Stimulated activated CD4-positive, alpha-beta T cell treated with anti-CD3 and anti-CD28 coated beads, Interleukin-1b, Interleukin-23, amount 100 ng/mL, for 24 hours (primary cell): Measurements from ENCODE around the gene INPP5A.
A peak's percentile ranks its signal among the peaks of the same experiment; 100 is the strongest.
"Not testable (repeated sequence)": the region's sequence is repeated elsewhere in the genome, so short reads cannot be mapped to it uniquely, and the experiment has no call there.

ENCODE experiments used
- DNase-seq, 4 experiments: peaks; one replicate each; pipeline ENCODE4 v3.0.0-alpha.2; 2020; ENCODE audit warnings: low read depth in 4 of 4, low spot score in 1 of 4

Gene INPP5A

DNA sequence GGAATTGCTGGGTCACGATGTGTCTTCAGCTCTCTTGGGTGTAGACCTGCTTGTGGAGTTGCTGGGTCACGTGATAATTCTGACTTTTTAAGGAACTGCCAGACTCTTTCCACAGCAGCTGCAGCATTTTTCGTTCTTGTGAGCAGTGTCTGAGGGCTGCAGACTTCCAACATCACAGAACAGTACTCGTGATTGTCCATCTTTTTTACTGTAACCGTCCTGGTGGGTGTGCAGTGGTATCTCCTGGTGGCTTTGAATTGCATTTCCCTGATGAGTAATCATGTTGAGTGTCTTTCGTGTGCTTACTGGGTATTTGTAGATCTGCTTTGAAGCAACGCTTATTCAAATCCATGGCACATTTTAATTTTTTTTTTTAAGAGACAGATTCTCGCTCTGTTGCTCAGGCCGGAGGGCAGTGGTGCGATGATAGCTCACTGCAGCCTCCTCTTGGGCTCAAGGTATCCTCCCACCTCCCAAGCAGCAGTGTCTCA is 22.7 kb downstream of the INPP5A start:
- no peak for DNase-seq

DNA sequence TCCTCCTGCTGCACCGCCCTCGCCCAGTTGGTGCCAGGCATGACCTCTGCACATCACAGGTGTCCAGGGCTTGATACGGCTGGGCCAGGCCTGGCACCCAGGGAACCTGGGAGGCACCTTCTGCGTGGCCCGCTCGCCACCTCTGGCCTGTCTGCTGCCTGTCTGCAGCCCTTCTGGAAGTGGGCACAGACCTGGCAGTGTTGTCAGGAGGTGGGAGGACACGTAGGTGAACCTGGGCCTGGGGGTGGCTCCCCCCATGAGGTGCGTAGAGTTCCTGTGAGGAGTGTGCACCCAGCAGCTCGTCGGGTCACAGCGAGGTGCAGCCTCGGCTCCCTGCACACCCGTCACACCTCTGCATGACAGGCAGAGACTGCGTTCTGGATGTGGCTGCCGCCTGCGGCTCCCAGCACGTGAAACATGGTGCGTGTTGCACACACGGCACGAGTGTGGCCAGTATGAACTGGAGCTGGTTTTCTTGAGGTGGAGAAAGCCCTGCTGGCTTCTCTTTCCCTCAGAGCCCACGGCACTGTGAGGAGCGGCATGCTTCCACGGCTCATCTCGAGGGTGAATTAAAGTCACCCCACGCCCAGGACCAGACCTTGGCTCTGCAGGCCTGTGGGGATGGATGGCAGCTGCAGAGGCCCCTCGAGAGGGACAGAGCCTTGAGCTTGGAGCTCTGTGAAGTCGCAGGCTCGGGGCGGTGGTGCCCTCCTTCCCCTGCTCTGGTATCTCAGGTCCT is 24.8 kb downstream of the INPP5A start:
- no peak for DNase-seq

GRCh38 chr10:132562916-132563456 is 25.4 kb downstream of the INPP5A start:
- DNase-seq, result no peak

GRCh38 chr10:132563485-132564248 is 26.1 kb downstream of the INPP5A start:
- no peak for DNase-seq

GRCh38 chr10:132564249-132564605 is 26.6 kb downstream of the INPP5A start:
- DNase-seq, result no peak

- no peak for DNase-seq
Observed at GRCh38 chr10:132564690-132565089, 27.1 kb downstream of the INPP5A start.

DNA sequence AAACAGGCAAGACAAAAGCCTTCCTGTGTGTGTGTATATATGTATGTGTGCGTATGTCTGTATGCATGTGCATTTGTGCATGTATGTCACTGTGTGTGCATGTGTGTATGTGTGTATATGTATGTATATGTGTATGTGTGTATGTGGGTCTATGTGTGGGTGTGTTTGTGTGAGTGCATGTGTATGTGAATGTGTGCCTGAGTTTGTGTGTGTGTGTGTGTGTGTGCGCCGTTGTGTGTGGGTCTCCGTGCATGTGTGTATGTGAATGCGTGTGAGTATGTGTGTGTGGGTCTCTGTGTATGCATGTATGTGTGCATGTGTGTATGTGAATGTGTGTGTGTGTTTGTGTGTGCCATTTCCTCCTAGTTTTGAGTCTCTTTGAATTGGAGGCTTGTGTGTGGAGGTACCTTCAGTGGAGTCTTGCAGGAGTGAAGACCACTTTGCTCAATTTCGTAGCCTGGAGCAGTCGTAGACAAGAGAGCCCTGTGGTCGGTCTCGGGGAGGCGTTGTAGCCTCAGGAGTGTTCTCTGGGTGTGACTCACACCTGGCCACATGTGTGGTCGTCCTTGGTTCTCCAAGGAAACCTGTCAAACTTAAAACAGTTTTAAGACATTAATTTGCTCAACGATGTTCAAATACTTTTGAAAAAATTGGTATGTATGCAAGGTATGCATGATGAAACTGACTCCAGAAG is 28.1 kb downstream of the INPP5A start:
- no peak for DNase-seq

GRCh38 chr10:132566892-132567291 is 29.3 kb downstream of the INPP5A start:
- DNase-seq, result no peak

- DNase-seq, result no peak
Observed at GRCh38 chr10:132570265-132570664, 32.7 kb downstream of the INPP5A start.

DNA sequence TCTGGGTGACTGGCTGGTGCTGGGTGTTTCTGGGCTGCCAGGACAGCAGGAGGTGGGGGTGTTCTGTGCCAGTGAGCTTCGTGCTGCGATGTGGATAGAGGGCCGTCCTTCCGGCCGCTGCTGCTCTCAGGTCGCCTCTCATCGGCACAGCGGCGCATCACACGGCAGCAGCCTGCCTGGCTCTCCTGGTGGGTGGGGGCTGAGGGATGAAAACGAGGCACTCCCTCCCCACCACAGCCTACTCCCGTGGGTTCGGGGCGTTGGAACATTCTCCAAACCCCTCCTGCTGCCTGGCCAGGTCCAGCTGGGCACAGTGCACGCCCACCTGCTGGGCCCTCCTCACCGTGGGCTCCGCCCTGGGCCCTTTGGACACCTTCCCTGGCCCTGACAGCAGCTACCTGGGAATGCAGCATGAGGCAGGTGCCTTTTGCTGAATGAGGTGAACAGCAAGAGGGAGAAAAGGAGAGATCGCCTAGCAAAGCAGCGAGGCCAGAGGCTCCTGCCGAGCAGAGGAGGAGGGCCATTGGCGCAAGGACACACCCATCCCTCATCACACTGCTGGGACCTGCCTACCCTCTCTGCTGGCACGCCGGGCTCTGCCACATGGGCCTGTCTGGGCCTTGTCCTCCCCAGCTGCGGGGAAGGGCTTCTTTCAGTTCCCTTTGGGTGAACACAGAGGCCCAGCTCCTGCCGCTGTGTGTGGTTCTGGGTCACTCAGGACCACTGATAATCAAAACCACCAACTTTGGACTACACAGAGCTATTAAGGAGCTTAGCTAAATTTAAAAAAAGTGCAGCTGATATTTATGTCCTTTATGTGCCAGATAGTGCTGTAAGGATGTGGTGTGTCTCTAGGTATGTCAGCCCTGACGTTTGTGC is 33.4 kb downstream of the INPP5A start:
- no peak for DNase-seq

GRCh38 chr10:132571650-132572544 is 34.3 kb downstream of the INPP5A start:
- DNase-seq, result peak in 2 of 4 experiments; percentile 35 to 56

DNA sequence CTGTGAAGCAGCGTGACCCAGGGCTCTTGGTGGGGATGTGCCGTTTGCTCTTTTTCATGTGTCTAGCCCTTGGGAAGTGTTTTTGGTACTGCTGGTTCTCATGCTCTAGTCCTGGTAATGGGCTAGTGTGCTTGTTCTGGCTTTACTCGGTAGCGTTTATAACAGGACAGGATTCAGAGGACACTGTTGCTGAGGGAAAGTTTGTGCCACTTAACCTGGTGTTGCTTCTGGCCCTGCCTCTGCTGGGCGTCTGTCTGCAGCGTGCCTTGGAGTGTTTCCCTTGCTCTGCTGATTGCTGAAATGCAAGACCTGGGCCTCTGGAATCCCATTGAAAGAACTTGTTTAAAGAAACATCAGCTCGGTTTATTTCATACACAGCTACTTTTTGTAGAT is 35.0 kb downstream of the INPP5A start:
- no peak for DNase-seq

DNA sequence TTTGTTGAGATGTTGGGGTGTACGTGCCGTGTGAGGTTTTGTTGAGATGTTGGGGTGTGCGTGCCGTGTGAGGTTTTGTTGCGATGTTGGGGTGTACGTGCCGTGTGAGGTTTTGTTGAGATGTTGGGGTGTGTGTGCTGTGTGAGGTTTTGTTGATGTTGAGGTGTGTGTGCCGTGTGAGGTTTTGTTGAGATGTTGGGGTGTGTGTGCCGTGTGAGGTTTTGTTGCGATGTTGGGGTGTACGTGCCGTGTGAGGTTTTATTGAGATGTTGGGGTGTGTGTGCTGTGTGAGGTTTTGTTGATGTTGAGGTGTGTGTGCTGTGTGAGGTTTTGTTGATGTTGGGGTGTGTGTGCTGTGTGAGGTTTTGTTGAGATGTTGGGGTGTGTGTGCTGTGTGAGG is 35.4 kb downstream of the INPP5A start:
- not testable (repeated sequence) for DNase-seq

DNA sequence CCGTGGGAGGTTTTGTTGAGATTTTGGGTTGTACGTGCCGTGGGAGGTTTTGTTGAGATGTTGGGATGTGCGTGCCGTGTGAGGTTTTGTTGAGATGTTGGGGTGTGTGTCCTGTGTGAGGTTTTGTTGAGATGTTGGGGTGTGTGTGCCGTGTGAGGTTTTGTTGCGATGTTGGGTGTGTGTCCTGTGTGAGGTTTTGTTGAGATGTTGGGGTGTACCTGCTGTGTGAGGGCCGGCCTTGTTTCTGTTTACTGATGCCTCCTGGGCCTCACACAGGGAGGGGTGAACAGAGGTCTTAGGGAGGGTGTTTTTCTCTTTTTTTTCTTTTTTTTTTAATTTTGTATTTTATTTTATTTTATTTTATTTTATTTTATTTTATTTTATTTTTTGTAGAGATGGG is 36.7 kb downstream of the INPP5A start:
- no peak for DNase-seq

DNA sequence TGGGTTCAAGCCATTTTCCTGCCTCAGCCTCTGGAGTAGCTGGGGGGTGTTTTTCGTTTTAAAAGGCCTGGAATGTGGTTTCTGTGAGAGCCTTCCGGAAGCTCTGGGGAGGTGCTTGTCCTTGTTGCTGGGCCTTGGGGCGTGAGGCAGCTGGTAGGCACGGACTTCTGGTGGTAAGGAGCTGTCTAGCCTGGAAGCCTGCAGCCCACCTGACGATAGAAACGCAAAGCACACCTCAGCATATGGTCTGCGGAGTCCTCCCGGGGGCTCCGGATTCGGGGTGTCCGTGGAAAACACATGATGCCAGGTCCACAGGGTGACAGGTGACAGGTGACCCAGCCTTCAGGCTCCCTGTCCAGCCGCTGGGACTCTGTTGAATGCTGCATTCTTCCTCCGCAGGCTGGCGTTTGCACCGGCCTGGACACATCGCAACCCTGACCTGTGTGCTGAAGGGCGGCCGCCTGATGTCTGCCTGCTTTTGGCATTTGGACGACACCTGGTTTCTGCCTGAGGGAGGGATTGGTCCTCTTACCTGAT is 37.3 kb downstream of the INPP5A start:
- DNase-seq, result no peak

DNA sequence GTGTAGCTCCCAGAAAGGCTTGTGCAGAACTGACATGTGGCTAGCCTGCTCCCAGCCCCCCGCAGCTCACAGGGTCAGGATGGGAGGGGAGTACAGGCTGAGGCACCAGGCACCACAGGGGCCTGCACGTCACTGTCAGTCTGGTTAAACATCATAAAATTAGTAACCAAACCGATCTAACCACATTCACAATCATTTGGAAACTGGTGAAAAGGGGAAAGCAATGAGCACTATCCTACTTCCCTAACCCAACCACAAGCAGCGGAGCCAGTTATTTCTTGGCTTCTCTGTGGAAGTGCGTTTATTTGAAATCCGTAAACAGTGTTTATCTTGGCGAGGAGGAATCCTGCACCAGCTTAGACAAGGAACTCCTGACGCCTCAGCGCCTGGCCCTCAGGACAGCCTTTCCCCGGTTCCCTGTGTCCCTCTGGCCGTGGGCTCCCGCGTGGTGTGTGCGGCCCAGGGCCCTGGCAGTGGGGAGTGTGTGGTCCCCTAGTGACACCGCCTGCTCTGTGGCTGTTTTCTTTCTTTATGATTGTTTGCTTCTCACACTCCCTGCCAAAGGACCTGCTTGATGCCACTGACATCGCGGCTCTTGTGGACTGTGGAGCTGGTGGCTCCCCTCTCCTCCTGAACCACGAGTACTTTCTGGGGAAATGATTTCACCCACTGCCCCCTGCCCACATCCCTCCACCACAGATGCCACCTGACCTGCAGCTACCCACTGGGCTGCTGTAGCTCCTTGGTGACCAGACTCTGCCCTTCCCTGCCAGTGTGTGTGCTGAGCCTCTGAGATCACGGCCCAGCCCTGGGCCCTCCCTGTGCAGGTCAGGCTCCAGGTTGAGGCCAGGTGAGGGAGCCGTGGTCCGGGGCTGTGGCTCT is 38.0 kb downstream of the INPP5A start:
- DNase-seq, result no peak

DNA sequence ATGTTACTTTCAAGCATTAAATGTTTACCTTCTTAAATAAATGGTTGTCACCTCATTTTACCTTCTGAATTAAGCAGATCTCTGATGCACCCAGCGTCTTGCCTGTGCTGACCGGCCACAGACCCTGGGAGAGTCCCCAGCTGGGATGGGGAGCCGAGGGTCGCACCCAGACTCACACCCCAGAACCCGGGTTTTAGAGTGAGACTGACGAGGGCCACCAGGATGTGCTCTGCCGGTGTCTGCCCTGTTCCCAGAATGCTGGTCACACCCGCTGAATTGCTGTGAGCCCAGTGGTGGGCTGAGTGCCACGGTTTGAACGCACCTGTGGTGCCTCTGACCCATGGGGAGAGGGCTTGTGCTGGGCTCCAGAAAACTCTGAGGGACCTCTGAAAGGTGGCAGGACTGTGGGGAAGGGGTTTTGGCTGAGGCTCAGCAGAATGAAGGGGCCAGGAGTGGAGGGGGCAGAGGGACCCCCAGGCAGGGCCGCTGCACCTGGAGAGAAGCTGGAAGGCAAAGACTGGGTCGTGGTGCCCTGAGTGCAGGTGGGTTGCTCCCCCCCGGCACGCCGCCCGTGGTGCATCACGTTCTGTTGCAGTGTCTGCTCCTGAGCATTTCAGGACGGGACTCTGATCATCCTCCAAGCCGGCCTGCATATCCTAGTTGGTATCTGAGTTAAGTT is 39.2 kb downstream of the INPP5A start:
- DNase-seq, result no peak
